Breast epithelium (tissue), 4 donors: ENCODE results near the gene TTC22. TPM values are rescaled to one million over a fixed set of nuclear protein-coding genes. Genes with fewer than 3 reads are reported as not detected.

ENCODE experiments used
- DNase-seq, 2 donors: peaks; one replicate each; pipeline ENCODE4 v3.0.0-alpha.2; 2019; ENCODE audit warnings: low spot score in 2 of 2
- H3K27ac ChIP-seq, 2 donors: fragments of 200-600 bp; sonication (generic) in 1 of 2; one replicate each; pipeline ENCODE4 v1.5.1; 2016 to 2019; ENCODE audit warnings: mild to moderate bottlenecking in 1 of 2
- H3K27me3 ChIP-seq, 2 donors: fragments of 200-600 bp; sonication (generic) in 1 of 2; one replicate each; pipeline versions ENCODE4 v1.5.1 to v1.6.0; 2017 to 2019; ENCODE audit warnings: control low read depth in 1 of 2, mild to moderate bottlenecking in 1 of 2
- H3K36me3 ChIP-seq: fragments of 200-600 bp; one replicate; pipeline ENCODE4 v1.5.1; 2019
- H3K4me1 ChIP-seq, 2 donors: fragments of 200-600 bp; sonication (generic); one replicate each; pipeline ENCODE4 v1.5.1; 2016 to 2019; ENCODE audit warnings: control low read depth in 1 of 2
- H3K4me3 ChIP-seq, 3 donors: fragments of 200-600 bp; sonication (generic); 1 replicate in 2 of 3; 2 replicates in 1 of 3; pipeline ENCODE4 v1.5.1; 2016 to 2019; ENCODE audit warnings: mild to moderate bottlenecking in 3 of 3, moderate library complexity in 2 of 3
- H3K9me3 ChIP-seq, 2 donors: fragments of 200-600 bp; sonication (generic) in 1 of 2; one replicate each; pipeline ENCODE4 v1.5.1; 2016 to 2019; ENCODE audit warnings: control low read depth in 1 of 2
- CTCF ChIP-seq, 3 donors: fragments of 450-650 bp; IDR thresholded peaks; one replicate each; pipeline ENCODE4 v1.5.1; 2016 to 2017; ENCODE audit warnings: antibody characterized with exemption in 3 of 3, mild to moderate bottlenecking in 3 of 3, moderate library complexity in 3 of 3
- POLR2A ChIP-seq: fragments of 450-650 bp; IDR thresholded peaks from one replicate; pipeline ENCODE4 v1.6.1; 2016; ENCODE audit warnings: antibody characterized with exemption, mild to moderate bottlenecking, moderate library complexity
- POLR2AphosphoS5 ChIP-seq, 3 donors: sonication (generic); formaldehyde crosslinking; IDR thresholded peaks; one replicate each; pipeline ENCODE4 v1.6.1; 2017; ENCODE audit warnings: antibody characterized with exemption in 3 of 3
- intact Hi-C: fragments of 100-400 bp; cut with DNase I; formaldehyde crosslinking; loops from one replicate; pipeline ENCODE4 v1.15.1; 2023; ENCODE audit warnings: low total_unique reads
- total RNA-seq, 3 donors: library from RNA; depleted of rRNA; stranded (reverse); fragments of >200 nt; gene quantifications; one replicate each; pipeline ENCODE4 v1.1.0, GENCODE V29; 2016

TTC22 gene
- total RNA-seq, 3 donors from 2014 or later: 0.32 to 15.8 (median 7.9) TPM

- H3K27me3 ChIP-seq: no peaks in the 10 kb centered on the region
- no peaks in the 10 kb centered on the region for H3K4me1 ChIP-seq
- H3K9me3 ChIP-seq: no peaks in the 10 kb centered on the region
- no peaks in the 10 kb centered on the region for H3K36me3 ChIP-seq
- TF ChIP-seq POLR2AphosphoS5 (IDR thresholded peaks at IDR 0.05): no peak
- no peak for TF ChIP-seq POLR2A
- no peak for TF ChIP-seq CTCF (IDR thresholded peaks at IDR 0.05)
- intact Hi-C loops: loop anchor here (5.0 to 10.0 kb wide), 2 partner anchors 136 to 404 kb away; partner anchors contain the start of gene SSBP3
- H3K27ac ChIP-seq: no peak overlapping the region
- DNase-seq: no peak
- no peak overlapping the region for H3K4me3 ChIP-seq
Observed at GRCh38 chr1:54808443-54809207, 7.5 kb upstream of the TTC22 start.

DNA sequence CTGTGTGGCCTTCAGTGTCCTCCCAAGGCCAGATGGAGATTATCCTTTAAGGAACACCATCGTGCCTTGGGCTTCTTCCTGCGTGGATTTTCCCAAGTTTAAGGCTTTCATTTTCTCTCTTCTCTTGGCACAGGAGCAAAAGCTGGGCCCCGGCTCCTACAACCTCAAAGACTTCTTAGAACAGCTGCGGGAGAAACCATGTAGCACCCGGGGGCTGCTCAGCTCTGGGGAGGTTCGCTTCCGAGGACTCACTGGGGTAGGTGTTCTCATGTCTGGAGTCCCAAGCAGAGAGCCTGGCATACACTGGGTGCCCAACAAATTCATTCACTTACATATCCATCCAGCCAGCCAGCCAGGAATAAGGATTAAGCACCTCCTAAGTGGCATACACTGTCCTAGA lies 6.6 kb upstream of the TTC22 start:
- peak in 1 of 2 donors; percentile 7 for DNase-seq
- Histone ChIP-seq H3K27me3 (no peaks in the 10 kb centered on the region), H3K4me3 (no peak overlapping the region), H3K36me3 (no peaks in the 10 kb centered on the region), H3K4me1 (no peaks in the 10 kb centered on the region), H3K9me3 (no peaks in the 10 kb centered on the region), H3K27ac (no peak overlapping the region)
- TF ChIP-seq POLR2AphosphoS5 (IDR thresholded peaks at IDR 0.05) (no peak), POLR2A (no peak), CTCF (IDR thresholded peaks at IDR 0.05) (no peak)
- intact Hi-C loops: loop anchor here (5.0 to 10.0 kb wide), 2 partner anchors 135 to 403 kb away; partner anchors contain the start of gene SSBP3

DNA sequence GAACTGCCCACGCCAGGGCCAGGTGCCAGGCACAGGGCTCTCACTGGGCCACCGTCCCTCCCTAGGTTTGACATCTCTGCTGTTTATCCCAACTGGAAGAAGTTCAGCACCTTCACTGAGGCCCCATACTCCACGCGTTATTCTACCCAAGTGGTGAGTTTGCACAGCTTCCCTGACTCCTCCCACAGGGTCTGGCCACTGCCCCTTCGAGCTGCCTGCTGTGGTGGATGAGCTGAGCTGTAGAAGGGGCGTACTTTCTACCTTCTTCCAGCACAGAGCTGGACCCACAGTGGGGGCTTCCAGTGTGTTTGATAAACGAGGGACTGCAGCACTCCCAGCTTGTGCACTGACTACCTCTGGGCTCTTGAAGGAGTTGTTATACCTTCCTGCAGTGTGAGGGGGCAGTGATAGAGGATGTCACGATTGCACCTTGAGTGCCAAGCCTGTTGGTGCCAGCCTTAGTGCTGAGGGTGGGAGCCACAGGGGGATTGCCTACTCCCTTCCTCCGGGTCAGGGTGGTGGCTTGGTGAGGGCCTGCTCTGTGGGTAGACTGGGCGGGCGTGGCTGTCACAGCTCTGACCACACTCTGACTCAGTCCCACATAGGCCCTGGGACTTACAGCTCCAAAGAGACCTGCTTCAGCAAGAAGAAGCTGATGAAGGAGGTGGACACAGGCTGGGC lies 5.9 kb upstream of the TTC22 start:
- no peaks in the 10 kb centered on the region for H3K4me1 ChIP-seq
- no peaks in the 10 kb centered on the region for H3K27me3 ChIP-seq
- TF ChIP-seq POLR2A: no peak
- no peak for TF ChIP-seq CTCF (IDR thresholded peaks at IDR 0.05)
- no peak for TF ChIP-seq POLR2AphosphoS5 (IDR thresholded peaks at IDR 0.05)
- no peak overlapping the region for H3K4me3 ChIP-seq
- DNase-seq: no peak
- no peaks in the 10 kb centered on the region for H3K36me3 ChIP-seq
- intact Hi-C loops: loop anchor here (5.0 to 10.0 kb wide), 2 partner anchors 135 to 402 kb away; partner anchors contain the start of gene SSBP3
- no peaks in the 10 kb centered on the region for H3K9me3 ChIP-seq
- H3K27ac ChIP-seq: no peak overlapping the region

GRCh38 chr1:54805981-54806381 lies 4.9 kb upstream of the TTC22 start:
- Histone ChIP-seq H3K36me3 (no peaks in the 10 kb centered on the region), H3K4me3 (peak overlapping the region in 2 of 3 donors; percentile 8 to 36), H3K27me3 (no peaks in the 10 kb centered on the region), H3K27ac (no peak overlapping the region), H3K4me1 (no peaks in the 10 kb centered on the region), H3K9me3 (no peaks in the 10 kb centered on the region)
- TF ChIP-seq POLR2A (no peak), CTCF (IDR thresholded peaks at IDR 0.05) (no peak), POLR2AphosphoS5 (IDR thresholded peaks at IDR 0.05) (no peak)
- DNase-seq: no peak
- intact Hi-C loops: loop anchor here (5.0 to 10.0 kb wide), 2 partner anchors 134 to 401 kb away; partner anchors contain the start of gene SSBP3

DNA sequence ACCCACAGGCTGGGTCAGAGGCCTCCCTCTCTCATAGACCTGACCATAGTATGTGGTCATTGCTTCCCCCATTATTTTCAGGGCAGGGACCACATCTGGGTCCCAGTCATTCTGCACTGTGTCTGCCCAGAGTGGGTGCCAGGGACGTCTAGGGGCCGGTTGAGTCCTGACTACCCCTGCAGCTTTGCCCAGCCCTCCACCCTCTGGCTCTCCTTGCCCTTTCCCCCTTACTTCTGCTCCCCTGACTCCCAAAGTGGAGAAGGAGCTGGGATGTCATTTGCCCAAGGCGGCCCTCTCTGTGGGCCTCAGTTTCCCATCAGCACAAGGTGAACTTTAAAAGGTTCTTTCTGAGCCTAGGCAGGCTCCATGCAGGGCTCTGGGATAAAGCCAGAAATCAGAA lies 4.3 kb upstream of the TTC22 start:
- Histone ChIP-seq H3K9me3 (no peaks in the 10 kb centered on the region), H3K27ac (no peak overlapping the region), H3K4me3 (peak overlapping the region in 1 of 3 donors; percentile 36), H3K36me3 (no peaks in the 10 kb centered on the region), H3K27me3 (no peaks in the 10 kb centered on the region), H3K4me1 (no peaks in the 10 kb centered on the region)
- intact Hi-C loops: loop anchor here (5.0 to 10.0 kb wide), 2 partner anchors 133 to 401 kb away; partner anchors contain the start of gene SSBP3
- DNase-seq: no peak
- TF ChIP-seq POLR2A: no peak
- TF ChIP-seq POLR2AphosphoS5 (IDR thresholded peaks at IDR 0.05): no peak
- no peak for TF ChIP-seq CTCF (IDR thresholded peaks at IDR 0.05)
